HepG2 (cell line): ENCODE measurements around the gene PPP2R5D. TPM values are rescaled to one million over a fixed set of nuclear protein-coding genes. Genes with fewer than 3 reads are reported as not detected.

Experiments used
- ATAC-seq: fragments of 200-7000 bp; cut with Tn5 transposase; 3 replicates; pipeline ENCODE4 v1.9.1; 2020; ENCODE audit warnings: mild to moderate bottlenecking, moderate library complexity
- BruUV-seq: library from RNA; stranded (reverse); fragments of 400-500 nt; replicated peaks from 2 replicates; lab custom pipeline; 2021; lab: Mats Ljungman, UMichigan
- CTCF ChIA-PET: fragments of 300-600 bp; formaldehyde crosslinking; extraction: SDS; loops from one replicate; lab custom pipeline; 2021; ENCODE audit warnings: low total read pairs, inconsistent platforms, low intra/inter-chr PET ratio; lab: Yijun Ruan, JAX
- POLR2A ChIA-PET: fragments of 350-600 bp; sonication (Branson Sonifier 250); formaldehyde crosslinking; loops from one replicate; lab custom pipeline; 2020; ENCODE audit warnings: antibody characterized with exemption, inconsistent platforms; lab: Yijun Ruan, JAX
- DNase-seq: peaks from one replicate; pipeline ENCODE4 v3.0.0-alpha.2; 2015; ENCODE audit warnings: low spot score
- FAIRE-seq: peaks from 3 replicates; lab custom pipeline; 2011; peaks lifted over from hg19 to GRCh38; lab: Jason Lieb, UNC
- H2AFZ ChIP-seq: one replicate; pipeline ENCODE4 v1.6.1; 2011; ENCODE audit warnings: low read length, inconsistent platforms
- H3K27ac ChIP-seq: fragments of 300-600 bp; 3 replicates; pipeline ENCODE4 v1.8.0; 2011; ENCODE audit warnings: mixed run types, mild to moderate bottlenecking, mixed read lengths, low read length, inconsistent platforms; ENCODE audit not compliant: insufficient read depth; ENCODE audit errors: extremely low read length
- H3K27me3 ChIP-seq, 2 experiments: fragments of 200-600 bp in 1 of 2; 2 replicates in 1 of 2; 3 replicates in 1 of 2; pipeline versions ENCODE4 v1.6.0 to v1.8.0; 2011; ENCODE audit warnings: low read length in 2 of 2, mild to moderate bottlenecking in 2 of 2, moderate library complexity in 2 of 2, inconsistent platforms in 1 of 2; ENCODE audit not compliant: insufficient read depth in 2 of 2, control insufficient read depth in 1 of 2
- H3K36me3 ChIP-seq, 2 experiments: fragments of 200-600 bp in 1 of 2; replicated peaks in 1 of 2; 2 replicates in 1 of 2; 3 replicates in 1 of 2; pipeline versions ENCODE4 v1.5.1 to v1.8.0; 2011; ENCODE audit warnings: low read length in 2 of 2, inconsistent platforms in 1 of 2; ENCODE audit not compliant: insufficient read depth in 2 of 2, control insufficient read depth in 1 of 2
- H3K4me1 ChIP-seq: 2 replicates; pipeline ENCODE4 v1.5.1; 2012; ENCODE audit warnings: low read length, inconsistent platforms; ENCODE audit not compliant: insufficient read depth
- H3K4me2 ChIP-seq: 2 replicates; pipeline ENCODE4 v1.6.0; 2011; ENCODE audit warnings: low read depth, low read length, inconsistent platforms
- H3K4me3 ChIP-seq, 3 experiments: fragments of 200-600 bp in 1 of 3; sonication (generic), shearing (Covaris generic) in 1 of 3; replicated peaks in 1 of 3; 2 replicates each; pipeline ENCODE4 v1.5.1; 2011 to 2016; ENCODE audit warnings: low read length in 3 of 3, inconsistent platforms in 2 of 3, low read depth in 2 of 3, mild to moderate bottlenecking in 2 of 3, control low read depth in 1 of 3, mixed read lengths in 1 of 3; ENCODE audit not compliant: insufficient read depth in 1 of 3
- H3K79me2 ChIP-seq: one replicate; pipeline ENCODE4 v1.6.1; 2011; ENCODE audit warnings: low read length, inconsistent platforms; ENCODE audit not compliant: insufficient read depth
- H3K9ac ChIP-seq: 2 replicates; pipeline ENCODE4 v1.6.0; 2011; ENCODE audit warnings: mild to moderate bottlenecking, low read depth, low read length, inconsistent platforms; ENCODE audit not compliant: insufficient read depth
- H3K9me3 ChIP-seq: 2 replicates; pipeline ENCODE4 v1.5.1; 2012; ENCODE audit warnings: mild to moderate bottlenecking, low read length
- H4K20me1 ChIP-seq: 2 replicates; pipeline ENCODE4 v1.6.0; 2011; ENCODE audit warnings: inconsistent platforms, mild to moderate bottlenecking, low read length, moderate library complexity; ENCODE audit not compliant: insufficient read depth
- ELK4 ChIP-seq: sonication (generic); formaldehyde crosslinking; IDR thresholded peaks from 2 replicates; pipeline ENCODE4 v1.9.0; 2021; ENCODE audit warnings: missing genetic modification reagents, borderline replicate concordance
- EZH2 ChIP-seq: conservative IDR thresholded peaks from 2 replicates; pipeline ENCODE4 v1.6.1; 2012; ENCODE audit warnings: mild to moderate bottlenecking, low read depth, low read length, moderate library complexity
- IRF2 ChIP-seq: IDR thresholded peaks from 2 replicates; pipeline ENCODE4 v1.6.1; 2018; ENCODE audit warnings: missing genetic modification reagents, missing compliant biosample characterization
- MEIS2 ChIP-seq: sonication (generic); formaldehyde crosslinking; IDR thresholded peaks from 2 replicates; pipeline ENCODE4 v1.9.0; 2021; ENCODE audit warnings: mild to moderate bottlenecking, missing genetic modification reagents
- MLLT10 ChIP-seq: sonication (generic); formaldehyde crosslinking; IDR thresholded peaks from 2 replicates; pipeline ENCODE4 v1.4.0; 2020; ENCODE audit warnings: missing genetic modification reagents
- POLR2AphosphoS5 ChIP-seq: IDR thresholded peaks from 2 replicates; pipeline ENCODE4 v1.6.1; 2012; ENCODE audit warnings: low read depth, low read length
- RARA ChIP-seq: IDR thresholded peaks from 2 replicates; pipeline ENCODE4 v1.6.1; 2016; ENCODE audit warnings: missing genetic modification reagents, missing compliant biosample characterization
- SMAD3 ChIP-seq: sonication (generic); formaldehyde crosslinking; IDR thresholded peaks from 2 replicates; pipeline ENCODE4 v1.4.0; 2020; ENCODE audit warnings: missing genetic modification reagents
- SP4 ChIP-seq: sonication (generic); formaldehyde crosslinking; IDR thresholded peaks from 2 replicates; pipeline ENCODE4 v1.8.1; 2023; ENCODE audit warnings: mild to moderate bottlenecking, missing genetic modification reagents
- TP53 ChIP-seq: sonication (generic); formaldehyde crosslinking; conservative IDR thresholded peaks from 2 replicates; pipeline ENCODE4 v1.4.0; 2020; ENCODE audit warnings: missing genetic modification reagents
- ZMAT3 ChIP-seq: sonication (generic); formaldehyde crosslinking; conservative IDR thresholded peaks from 2 replicates; pipeline ENCODE4 v1.7.0; 2021; ENCODE audit warnings: missing genetic modification reagents
- ZNF326 ChIP-seq: sonication (generic); formaldehyde crosslinking; IDR thresholded peaks from 2 replicates; pipeline ENCODE4 v1.4.0; 2020; ENCODE audit warnings: missing genetic modification reagents, borderline replicate concordance
- ZNF556 ChIP-seq: sonication (generic); formaldehyde crosslinking; IDR thresholded peaks from 2 replicates; pipeline ENCODE4 v1.4.0; 2020; ENCODE audit warnings: mild to moderate bottlenecking, missing genetic modification reagents, borderline replicate concordance
- ZNF563 ChIP-seq: sonication (generic); formaldehyde crosslinking; IDR thresholded peaks from 2 replicates; pipeline ENCODE4 v1.8.0; 2022; ENCODE audit warnings: mild to moderate bottlenecking, moderate library complexity, missing genetic modification reagents
- WGBS: methylation state at CpG from one replicate; pipeline ENCODE4 v1.1.6; 2017; ENCODE audit warnings: low lambda C conversion rate; 5-methylcytosine and 5-hydroxymethylcytosine counted together
- in situ Hi-C: cut with HindIII; loops from 2 replicates; pipeline ENCODE4 v1.10.0; 2017; ENCODE audit warnings: low pct_unique_long_range_greater_than_20kb; ENCODE audit not compliant: extremely low pct_ligation_motif_present
- intact Hi-C: fragments of 100-400 bp; cut with micrococcal nuclease; formaldehyde crosslinking; loops from one replicate; pipeline ENCODE4 v1.10.0; 2022; ENCODE audit not compliant: unreplicated experiment
- polyA plus RNA-seq, 8 experiments: library from polyadenylated mRNA; depleted of rRNA in 3 of 8; stranded (reverse) in 7 of 8; unstranded in 1 of 8; fragments of >200 nt; fragmentation: Illumina TruSeq in 4 of 8; extraction: Trizol in 4 of 8; gene quantifications; 2 replicates each; pipeline versions ENCODE4 v1.2.1 to v1.2.3, GENCODE V29; 2011 to 2016; ENCODE audit warnings: low read depth in 4 of 8, missing spikeins in 1 of 8, mixed read lengths in 1 of 8; ENCODE audit not compliant: insufficient read depth in 1 of 8
- total RNA-seq, 5 experiments: library from RNA; depleted of rRNA; stranded (reverse); fragments of >200 nt; fragmentation: Illumina TruSeq; extraction: Trizol; gene quantifications; 2 replicates each; pipeline ENCODE4 v1.2.3, GENCODE V29; 2016; ENCODE audit warnings: low read depth in 1 of 5
- TF ChIP-seq, protein P1 (sequence below): sonication (generic); formaldehyde crosslinking; conservative IDR thresholded peaks from 2 replicates; pipeline ENCODE4 v1.5.0; 2020; ENCODE audit warnings: missing genetic modification reagents
- TF ChIP-seq, protein P2 (sequence below): sonication (generic); formaldehyde crosslinking; IDR thresholded peaks from 2 replicates; pipeline ENCODE4 v1.4.0; 2020; ENCODE audit warnings: missing genetic modification reagents; ENCODE audit errors: not compliant biosample characterization

The PPP2R5D gene
- total and polyA plus RNA-seq, 2 of the 13 experiments (the other 11 are each of a cell fraction or from before 2014, with no cell fraction given), result 53.7 to 60.4 TPM

GRCh38 chr6:42979523-42980177 is 4.7 kb upstream of the PPP2R5D start (continued):
- TF ChIP-seq, protein P1, sequence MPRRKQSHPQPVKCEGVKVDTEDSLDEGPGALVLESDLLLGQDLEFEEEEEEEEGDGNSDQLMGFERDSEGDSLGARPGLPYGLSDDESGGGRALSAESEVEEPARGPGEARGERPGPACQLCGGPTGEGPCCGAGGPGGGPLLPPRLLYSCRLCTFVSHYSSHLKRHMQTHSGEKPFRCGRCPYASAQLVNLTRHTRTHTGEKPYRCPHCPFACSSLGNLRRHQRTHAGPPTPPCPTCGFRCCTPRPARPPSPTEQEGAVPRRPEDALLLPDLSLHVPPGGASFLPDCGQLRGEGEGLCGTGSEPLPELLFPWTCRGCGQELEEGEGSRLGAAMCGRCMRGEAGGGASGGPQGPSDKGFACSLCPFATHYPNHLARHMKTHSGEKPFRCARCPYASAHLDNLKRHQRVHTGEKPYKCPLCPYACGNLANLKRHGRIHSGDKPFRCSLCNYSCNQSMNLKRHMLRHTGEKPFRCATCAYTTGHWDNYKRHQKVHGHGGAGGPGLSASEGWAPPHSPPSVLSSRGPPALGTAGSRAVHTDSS (CRISPR knock-in tag), result no peak
- TF ChIP-seq POLR2AphosphoS5 (no peak), SP4 (CRISPR knock-in tag) (no peak), RARA (CRISPR knock-in tag) (no peak), ZNF326 (no peak), ZNF556 (CRISPR knock-in tag) (no peak)

GRCh38 chr6:42981836-42982235 is 2.5 kb upstream of the PPP2R5D start:
- POLR2A ChIA-PET, result no interaction called here
- Histone ChIP-seq H4K20me1 (no peaks in the 10 kb centered on the region), H3K79me2 (peaks cover 27% of the 10 kb centered on the region), H3K9me3 (no peaks in the 10 kb centered on the region), H3K9ac (no peak overlapping the region), H3K4me2 (peak overlapping the region; percentile 32; the same call in 1 of the 2 replicates), H3K27me3 (no peaks in the 10 kb centered on the region; a peak in 1 of 5 replicates), H3K27ac (no peak overlapping the region), H3K4me3 (no peak overlapping the region), H2AFZ (peak overlapping the region; percentile 43), H3K4me1 (peaks cover 56% of the 10 kb centered on the region), H3K36me3 (no peaks in the 10 kb centered on the region)
- in situ Hi-C loops, result no loop called here
- intact Hi-C loops, result no loop called here
- no peak for FAIRE-seq
- TF ChIP-seq ZNF563 (no peak), TP53 (CRISPR knock-in tag) (no peak), IRF2 (CRISPR knock-in tag) (no peak), SMAD3 (CRISPR knock-in tag) (no peak), EZH2 (no peak), MLLT10 (CRISPR knock-in tag) (no peak), ELK4 (CRISPR knock-in tag) (no peak), ZMAT3 (CRISPR knock-in tag) (no peak), MEIS2 (CRISPR knock-in tag) (no peak)
- TF ChIP-seq, protein P2, sequence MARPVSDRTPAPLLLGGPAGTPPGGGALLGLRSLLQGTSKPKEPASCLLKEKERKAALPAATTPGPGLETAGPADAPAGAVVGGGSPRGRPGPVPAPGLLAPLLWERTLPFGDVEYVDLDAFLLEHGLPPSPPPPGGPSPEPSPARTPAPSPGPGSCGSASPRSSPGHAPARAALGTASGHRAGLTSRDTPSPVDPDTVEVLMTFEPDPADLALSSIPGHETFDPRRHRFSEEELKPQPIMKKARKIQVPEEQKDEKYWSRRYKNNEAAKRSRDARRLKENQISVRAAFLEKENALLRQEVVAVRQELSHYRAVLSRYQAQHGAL (CRISPR knock-in tag), result no peak
- CTCF ChIA-PET, result no interaction called here
- no peak for ATAC-seq
- no peak for DNase-seq
- no TSS peak for BruUV-seq
- WGBS, result 65% methylated on average over 5 of the region's 5 CpGs
